SH-SY5Y (cell line): Measurements from ENCODE around the gene SPATA31C1.

Source experiments
- GATA2 ChIP-seq: IDR thresholded peaks from 2 replicates; pipeline ENCODE4 v1.6.1; 2011; ENCODE audit warnings: mild to moderate bottlenecking, low read depth, low read length
- GATA3 ChIP-seq: IDR thresholded peaks from 2 replicates; pipeline ENCODE4 v1.6.1; 2011; ENCODE audit warnings: low read depth, mild to moderate bottlenecking, low read length, moderate library complexity

Gene SPATA31C1

GRCh38 chr9:87968155-87968554, 50.4 kb downstream of the SPATA31C1 start:
- TF ChIP-seq GATA2 (no peak), GATA3 (no peak)

GRCh38 chr9:87970602-87971001, 52.8 kb downstream of the SPATA31C1 start:
- no peak for TF ChIP-seq GATA2
- no peak for TF ChIP-seq GATA3

- TF ChIP-seq GATA2 (no peak), GATA3 (no peak)
These were observed 55.4 kb downstream of the SPATA31C1 start for GRCh38 chr9:87973122-87973521.
